ENCODE results near the gene CHSY1.

- TF ChIP-seq CTCF (IDR thresholded peaks at IDR 0.05 in 8 of 11, conservative IDR thresholded peaks at IDR 0.05 in 3 of 11) = no peak
- TF ChIP-seq POLR2A (IDR thresholded peaks at IDR 0.05) = no peak
Measured at GRCh38 chr15:101237251-101237650, 14.6 kb downstream of the CHSY1 start.
